Mammary epithelial cell (primary cell): Measurements from ENCODE around the gene DPP10.

ENCODE experiments used
- CTCF ChIP-seq, 2 donors: IDR thresholded peaks in 1 of 2; conservative IDR thresholded peaks in 1 of 2; 2 replicates each; pipeline ENCODE4 v1.5.1; 2011 to 2012; ENCODE audit warnings: inconsistent platforms in 2 of 2, low read length in 2 of 2, mild to moderate bottlenecking in 2 of 2, control low read depth in 1 of 2, low read depth in 1 of 2; ENCODE audit not compliant: insufficient read depth in 1 of 2; ENCODE audit errors: extremely low read depth in 1 of 2
- EZH2 ChIP-seq: IDR thresholded peaks from 2 replicates; pipeline ENCODE4 v1.6.1; 2012; ENCODE audit warnings: low read length, inconsistent platforms, borderline replicate concordance

- TF ChIP-seq CTCF (conservative IDR thresholded peaks at IDR 0.05 in 1 of 2, IDR thresholded peaks at IDR 0.05 in 1 of 2; ENCODE audit: extremely low read depth in 1 of 2, insufficient read depth in 1 of 2, low read depth in 1 of 2, low read length in 2 of 2): no peak
- TF ChIP-seq EZH2: no peak
These were observed 805.6 kb downstream of the DPP10 start for GRCh38 chr2:115248066-115248465.
